ENCODE data around the gene C6orf120.

C6orf120 gene

DNA sequence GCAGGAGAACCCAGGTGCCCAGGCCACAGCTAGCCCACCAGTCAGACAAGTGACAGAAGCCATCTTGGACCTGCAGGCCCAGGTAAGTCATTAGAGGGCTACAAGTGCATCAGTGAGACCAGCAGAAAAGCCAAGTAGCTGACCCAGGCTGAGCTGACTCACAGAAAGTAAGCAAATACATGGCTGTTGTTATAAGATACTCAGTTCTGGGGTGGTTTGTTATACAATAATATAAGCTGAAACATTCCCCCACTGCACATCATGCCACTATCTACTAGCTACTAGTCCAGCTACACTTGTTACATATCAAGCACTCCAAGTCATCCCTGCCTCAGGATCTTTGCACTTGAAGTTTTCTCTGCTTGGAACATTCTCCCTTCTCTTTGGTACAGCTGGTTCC is 39.4 kb downstream of the C6orf120 start:
- ChIA-PET CTCF (interaction anchor here (0.8 kb wide), 2 partner anchors 146 to 528 kb away, joined by 3 to 7 read pairs; no protein-coding TSS in a partner anchor), POLR2A (ENCODE audit: low non-redundant PET) (no interaction called here)
- TF ChIP-seq, protein P1, sequence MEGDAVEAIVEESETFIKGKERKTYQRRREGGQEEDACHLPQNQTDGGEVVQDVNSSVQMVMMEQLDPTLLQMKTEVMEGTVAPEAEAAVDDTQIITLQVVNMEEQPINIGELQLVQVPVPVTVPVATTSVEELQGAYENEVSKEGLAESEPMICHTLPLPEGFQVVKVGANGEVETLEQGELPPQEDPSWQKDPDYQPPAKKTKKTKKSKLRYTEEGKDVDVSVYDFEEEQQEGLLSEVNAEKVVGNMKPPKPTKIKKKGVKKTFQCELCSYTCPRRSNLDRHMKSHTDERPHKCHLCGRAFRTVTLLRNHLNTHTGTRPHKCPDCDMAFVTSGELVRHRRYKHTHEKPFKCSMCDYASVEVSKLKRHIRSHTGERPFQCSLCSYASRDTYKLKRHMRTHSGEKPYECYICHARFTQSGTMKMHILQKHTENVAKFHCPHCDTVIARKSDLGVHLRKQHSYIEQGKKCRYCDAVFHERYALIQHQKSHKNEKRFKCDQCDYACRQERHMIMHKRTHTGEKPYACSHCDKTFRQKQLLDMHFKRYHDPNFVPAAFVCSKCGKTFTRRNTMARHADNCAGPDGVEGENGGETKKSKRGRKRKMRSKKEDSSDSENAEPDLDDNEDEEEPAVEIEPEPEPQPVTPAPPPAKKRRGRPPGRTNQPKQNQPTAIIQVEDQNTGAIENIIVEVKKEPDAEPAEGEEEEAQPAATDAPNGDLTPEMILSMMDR (conservative IDR thresholded peaks at IDR 0.05; ENCODE audit: low read depth): no peak
- DNase-seq (ENCODE audit: low spot score): no peak
- H3K27ac ChIP-seq: no peak overlapping the region

DNA sequence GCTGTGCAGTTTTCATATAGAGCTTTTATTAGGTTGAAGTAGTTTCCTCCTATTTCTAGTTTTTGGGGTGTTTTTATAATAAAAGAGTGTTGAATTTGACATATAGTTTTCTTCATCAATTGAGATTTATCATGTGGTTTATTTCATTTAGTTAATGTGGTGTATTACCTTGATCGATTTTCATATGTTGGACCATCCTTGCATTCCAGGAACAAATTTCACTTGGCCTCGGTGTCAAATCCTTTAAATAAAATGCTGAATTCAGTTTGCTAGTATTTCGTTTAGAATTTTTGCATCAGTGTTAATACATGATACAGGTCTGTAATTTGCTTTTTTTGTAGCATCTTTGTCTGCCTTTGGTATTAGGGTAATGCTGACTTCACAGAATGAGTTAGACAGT is 43.5 kb downstream of the C6orf120 start:
- no peak overlapping the region for H3K27ac ChIP-seq
- ChIA-PET POLR2A (ENCODE audit: low non-redundant PET) (no interaction called here), CTCF (no interaction called here)
- DNase-seq (ENCODE audit: low spot score): no peak
- TF ChIP-seq, protein P1 (conservative IDR thresholded peaks at IDR 0.05; ENCODE audit: low read depth): no peak

DNA sequence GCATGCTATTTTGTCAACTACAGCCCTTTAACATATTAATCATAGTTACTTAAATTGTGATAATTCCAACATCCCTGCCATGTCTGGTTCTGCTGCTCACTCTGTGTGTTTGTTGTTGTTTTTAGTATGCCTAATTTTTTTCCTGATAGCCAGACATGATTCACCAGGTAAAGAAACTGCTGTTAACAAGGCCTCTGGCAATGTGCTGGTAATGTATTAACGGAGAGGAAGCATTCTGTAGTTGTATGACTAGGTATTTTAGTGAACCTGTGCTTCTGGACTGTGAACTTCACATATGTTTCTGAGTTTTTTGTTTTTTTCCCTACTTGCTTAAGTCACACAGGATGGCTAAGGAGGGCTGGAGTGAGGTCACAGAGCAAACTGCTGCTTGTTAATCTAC is 44.6 kb downstream of the C6orf120 start:
- ChIA-PET CTCF (interaction anchor here (0.6 kb wide), 1 partner anchor 20 kb away, joined by 3 read pairs; no protein-coding TSS in a partner anchor), POLR2A (ENCODE audit: low non-redundant PET) (no interaction called here)
- no peak for DNase-seq (ENCODE audit: low spot score)
- TF ChIP-seq, protein P1 (conservative IDR thresholded peaks at IDR 0.05; ENCODE audit: low read depth): no peak
- no peak overlapping the region for H3K27ac ChIP-seq

DNA sequence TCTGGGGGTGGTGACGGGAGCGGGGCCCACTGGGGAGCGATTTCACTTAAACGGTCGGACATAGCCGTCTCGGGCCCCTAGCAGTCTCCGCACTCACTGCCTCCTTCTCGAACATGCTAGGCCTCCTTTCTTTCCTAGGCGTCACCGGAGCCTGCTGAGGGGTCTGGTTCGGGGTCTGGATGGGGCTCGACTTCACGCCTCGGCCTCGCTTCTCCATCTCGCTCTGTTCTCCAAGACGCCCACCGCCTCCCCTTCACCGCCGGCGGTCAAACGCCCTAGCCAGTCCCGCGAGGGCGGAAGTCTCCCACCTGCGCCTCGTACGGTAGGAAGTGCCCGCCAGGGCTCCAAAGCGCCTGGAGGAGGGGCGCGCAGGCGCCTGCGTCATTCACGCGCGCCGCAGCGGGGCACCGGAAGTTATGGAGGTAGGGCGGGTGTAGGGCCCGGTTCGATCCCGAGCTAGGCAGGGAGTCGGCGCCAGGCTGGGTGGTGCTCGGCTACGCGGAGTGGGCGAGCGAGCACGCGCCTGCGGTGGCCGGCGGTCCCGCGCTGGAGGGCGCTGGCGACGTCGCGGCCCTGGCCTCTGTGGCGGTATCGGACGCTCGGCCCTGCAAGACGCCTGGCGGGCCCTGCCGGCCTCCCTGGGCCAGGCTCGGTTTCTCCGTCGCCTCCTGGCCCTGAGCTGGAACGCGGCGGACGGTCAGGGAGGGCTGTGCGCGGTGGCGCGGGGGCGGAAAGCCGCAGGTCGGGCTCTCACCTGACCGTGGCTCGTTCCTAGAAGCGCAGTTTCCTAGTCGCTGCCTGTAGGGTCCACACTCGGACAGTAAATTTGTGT is 49.5 kb downstream of the C6orf120 start, which contains the start of the genes DYNLT2 and ERMARD:
DYNLT2 (minus strand) TSS at position 331 of the 832 bp plus-strand sequence; CDS start at position 217, 114 bp downstream.
ERMARD (plus strand) TSS at position 381 of the 832 bp plus-strand sequence; CDS start at position 417, 36 bp downstream.
- DNase-seq (ENCODE audit: low spot score): peak; percentile 91
- peak within 1 kb of the TSS; percentile 91 for H3K27ac ChIP-seq
- ChIA-PET CTCF (interaction anchor here (0.5 kb wide), 1 partner anchor 275 kb away, joined by 3 read pairs; no protein-coding TSS in a partner anchor), POLR2A (ENCODE audit: low non-redundant PET) (interaction anchor here (0.5 to 0.7 kb wide), 2 partner anchors 21 to 42 kb away, joined by 3 read pairs; no protein-coding TSS in a partner anchor)
- TF ChIP-seq, protein P1 (conservative IDR thresholded peaks at IDR 0.05; ENCODE audit: low read depth): peak; percentile 16; the same call in 1 of the 2 replicates

DNA sequence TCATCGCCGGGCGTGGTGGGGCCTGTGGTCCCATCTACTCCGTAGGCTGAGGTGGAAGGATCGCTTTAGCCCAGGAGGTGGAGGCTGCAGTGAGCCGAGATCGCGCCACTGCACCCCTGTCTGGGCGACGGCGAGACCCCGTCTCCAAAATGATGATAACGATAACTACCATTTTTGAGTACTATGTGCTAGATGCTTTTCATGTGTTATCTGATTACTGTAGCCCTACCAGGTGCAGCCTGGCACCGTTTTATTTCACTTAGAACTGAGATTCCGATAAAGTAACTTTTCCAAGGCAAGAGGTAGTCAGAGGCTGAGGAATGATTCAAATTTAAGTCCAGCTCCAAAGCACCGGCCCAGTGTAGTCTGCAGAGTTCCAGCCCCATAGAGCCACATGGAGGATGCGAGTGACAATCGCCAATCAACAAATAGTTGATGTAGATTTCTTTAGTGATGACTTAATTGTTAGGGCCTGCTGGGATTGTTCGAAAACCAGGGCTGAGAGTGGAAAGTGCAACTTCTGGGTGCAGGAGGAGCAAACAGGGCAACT is 50.2 kb downstream of the C6orf120 start:
- ChIA-PET POLR2A (ENCODE audit: low non-redundant PET) (no interaction called here), CTCF (interaction anchor here (0.5 kb wide), 1 partner anchor 274 kb away, joined by 3 read pairs; no protein-coding TSS in a partner anchor)
- H3K27ac ChIP-seq: peak overlapping the region; percentile 91
- TF ChIP-seq, protein P1 (conservative IDR thresholded peaks at IDR 0.05; ENCODE audit: low read depth): no peak
- DNase-seq (ENCODE audit: low spot score): peak; percentile 3

All from RWPE1 (cell line).